Colonic mucosa (tissue), 4 donors: Measurements from ENCODE around the gene ROBO4. TPM values are rescaled to one million over a fixed set of nuclear protein-coding genes. Genes with fewer than 3 reads are reported as not detected.

Source experiments
- DNase-seq: peaks from one replicate; pipeline ENCODE4 v3.0.0-alpha.2; 2020
- H3K27ac ChIP-seq: fragments of 200-600 bp; one replicate; pipeline ENCODE4 v1.8.0; 2021
- H3K27me3 ChIP-seq: fragments of 200-600 bp; one replicate; pipeline ENCODE4 v1.8.0; 2021
- H3K36me3 ChIP-seq: fragments of 200-600 bp; one replicate; pipeline ENCODE4 v1.8.0; 2021
- H3K4me1 ChIP-seq: fragments of 200-600 bp; one replicate; pipeline ENCODE4 v1.8.0; 2021; ENCODE audit warnings: mild to moderate bottlenecking
- H3K4me3 ChIP-seq: fragments of 200-600 bp; one replicate; pipeline ENCODE4 v1.8.0; 2021
- H3K9ac ChIP-seq, 2 donors: one replicate each; pipeline ENCODE4 v1.7.0; 2013; ENCODE audit warnings: control low read depth in 2 of 2, low read depth in 2 of 2, low read length in 2 of 2
- H3K9me3 ChIP-seq: fragments of 200-600 bp; one replicate; pipeline ENCODE4 v1.8.0; 2021
- intact Hi-C: fragments of 100-400 bp; cut with DNase I; formaldehyde crosslinking; loops from one replicate; pipeline ENCODE4 v1.14.1; 2022
- total RNA-seq, 2 donors: library from RNA; stranded (reverse); fragmentation: NEBNext Ultra II Directional in 1 of 2; extraction: Animal tissue kit (Norgen Biotek cat#: 25700) in 1 of 2; gene quantifications; one replicate each; pipeline ENCODE4 v1.2.1, GENCODE V29; 2021
- TF ChIP-seq, protein P1 (sequence below): fragments of 200-600 bp; IDR thresholded peaks from one replicate; pipeline ENCODE4 v1.8.0; 2022; ENCODE audit warnings: antibody characterized with exemption, mild to moderate bottlenecking
- donor health status: healthy.
- donor health status: DM: no; HTN: no; CAD: no.
- donor health status: DM: no; HTN: no; CAD: no.

Gene ROBO4
- total RNA-seq, 2 donors from 2014 or later = 4.0 to 5.0 TPM

GRCh38 chr11:124889191-124890091 is 8.2 kb downstream of the ROBO4 start:
- peak; percentile 6 for DNase-seq
- Histone ChIP-seq H3K27me3 (no peaks in the 10 kb centered on the region), H3K27ac (no peak overlapping the region), H3K36me3 (no peaks in the 10 kb centered on the region), H3K4me1 (no peaks in the 10 kb centered on the region), H3K9ac (no peak overlapping the region), H3K9me3 (no peaks in the 10 kb centered on the region), H3K4me3 (no peak overlapping the region)
- intact Hi-C loops = no loop called here
- TF ChIP-seq, protein P1, sequence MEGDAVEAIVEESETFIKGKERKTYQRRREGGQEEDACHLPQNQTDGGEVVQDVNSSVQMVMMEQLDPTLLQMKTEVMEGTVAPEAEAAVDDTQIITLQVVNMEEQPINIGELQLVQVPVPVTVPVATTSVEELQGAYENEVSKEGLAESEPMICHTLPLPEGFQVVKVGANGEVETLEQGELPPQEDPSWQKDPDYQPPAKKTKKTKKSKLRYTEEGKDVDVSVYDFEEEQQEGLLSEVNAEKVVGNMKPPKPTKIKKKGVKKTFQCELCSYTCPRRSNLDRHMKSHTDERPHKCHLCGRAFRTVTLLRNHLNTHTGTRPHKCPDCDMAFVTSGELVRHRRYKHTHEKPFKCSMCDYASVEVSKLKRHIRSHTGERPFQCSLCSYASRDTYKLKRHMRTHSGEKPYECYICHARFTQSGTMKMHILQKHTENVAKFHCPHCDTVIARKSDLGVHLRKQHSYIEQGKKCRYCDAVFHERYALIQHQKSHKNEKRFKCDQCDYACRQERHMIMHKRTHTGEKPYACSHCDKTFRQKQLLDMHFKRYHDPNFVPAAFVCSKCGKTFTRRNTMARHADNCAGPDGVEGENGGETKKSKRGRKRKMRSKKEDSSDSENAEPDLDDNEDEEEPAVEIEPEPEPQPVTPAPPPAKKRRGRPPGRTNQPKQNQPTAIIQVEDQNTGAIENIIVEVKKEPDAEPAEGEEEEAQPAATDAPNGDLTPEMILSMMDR = no peak

GRCh38 chr11:124887667-124888013 is 10.0 kb downstream of the ROBO4 start:
- no peak for DNase-seq
- no peaks in the 10 kb centered on the region for H3K4me1 ChIP-seq
- H3K36me3 ChIP-seq = no peaks in the 10 kb centered on the region
- no peak overlapping the region for H3K9ac ChIP-seq
- H3K4me3 ChIP-seq = no peak overlapping the region
- TF ChIP-seq, protein P1 = no peak
- no peaks in the 10 kb centered on the region for H3K27me3 ChIP-seq
- H3K9me3 ChIP-seq = no peaks in the 10 kb centered on the region
- no peak overlapping the region for H3K27ac ChIP-seq
- intact Hi-C loops = no loop called here

- Histone ChIP-seq H3K36me3 (no peaks in the 10 kb centered on the region), H3K9ac (no peak overlapping the region), H3K4me1 (no peaks in the 10 kb centered on the region), H3K9me3 (no peaks in the 10 kb centered on the region), H3K27me3 (no peaks in the 10 kb centered on the region), H3K4me3 (no peak overlapping the region), H3K27ac (no peak overlapping the region)
- intact Hi-C loops = no loop called here
- TF ChIP-seq, protein P1 = no peak
- no peak for DNase-seq
Measured at GRCh38 chr11:124886978-124887666, 10.5 kb downstream of the ROBO4 start.

GRCh38 chr11:124886476-124886875 is 11.2 kb downstream of the ROBO4 start:
- Histone ChIP-seq H3K4me3 (no peak overlapping the region), H3K9ac (no peak overlapping the region), H3K27ac (no peak overlapping the region), H3K9me3 (no peaks in the 10 kb centered on the region), H3K27me3 (no peaks in the 10 kb centered on the region), H3K36me3 (no peaks in the 10 kb centered on the region), H3K4me1 (no peaks in the 10 kb centered on the region)
- DNase-seq = no peak
- intact Hi-C loops = no loop called here
- TF ChIP-seq, protein P1 = no peak

DNA sequence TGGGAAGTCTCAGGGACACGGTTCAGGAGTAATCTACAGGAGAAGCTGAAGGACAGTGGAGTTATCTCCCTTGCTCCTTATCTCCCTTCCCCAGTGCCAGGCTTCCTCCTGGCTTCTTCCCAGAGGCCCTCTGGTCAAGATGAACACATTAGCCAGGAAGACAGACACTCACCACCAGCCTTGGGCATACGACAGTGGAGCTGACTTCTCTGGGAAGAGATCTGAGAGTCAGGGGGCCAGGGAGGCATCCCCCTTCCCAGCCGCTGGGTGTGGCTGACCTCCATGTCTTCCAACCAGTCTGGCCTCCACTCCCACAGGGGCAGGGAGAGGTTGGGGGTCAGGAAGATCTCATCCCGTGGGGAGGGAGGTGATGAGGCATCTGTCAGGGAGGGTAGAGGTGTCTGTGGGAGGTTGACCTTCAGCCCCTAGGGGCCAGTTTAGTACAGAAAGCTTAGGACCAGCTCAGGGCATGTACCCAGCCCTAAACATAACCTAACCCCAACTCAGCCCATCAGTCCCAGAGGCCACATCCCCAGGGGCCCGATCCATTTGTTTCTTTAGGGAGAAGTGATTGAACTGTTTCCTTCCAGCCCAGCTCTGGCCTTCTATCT is 12.7 kb downstream of the ROBO4 start:
- intact Hi-C loops = no loop called here
- no peak overlapping the region for H3K4me3 ChIP-seq
- DNase-seq = no peak
- H3K36me3 ChIP-seq = no peaks in the 10 kb centered on the region
- no peak overlapping the region for H3K27ac ChIP-seq
- H3K4me1 ChIP-seq = no peaks in the 10 kb centered on the region
- H3K9me3 ChIP-seq = no peaks in the 10 kb centered on the region
- H3K9ac ChIP-seq = no peak overlapping the region
- no peaks in the 10 kb centered on the region for H3K27me3 ChIP-seq
- TF ChIP-seq, protein P1 = no peak
